ENCODE measurements around the gene PJVK. TPM values are rescaled to one million over a fixed set of nuclear protein-coding genes. Genes with fewer than 3 reads are reported as not detected.

PJVK gene
- total and polyA plus RNA-seq, 2 experiments from 2014 or later, result 1.6 to 2.1 TPM

- TF ChIP-seq ZNF462 (CRISPR knock-in tag; IDR thresholded peaks at IDR 0.05) (no peak), NANOG (IDR thresholded peaks at IDR 0.05; ENCODE audit: borderline replicate concordance) (no peak)
Measured at GRCh38 chr2:178404368-178404767, 46.8 kb upstream of the PJVK start (continued).

- no peaks in the 10 kb centered on the region for H3K9me3 Mint-ChIP-seq
- Histone ChIP-seq H3K36me3 (ENCODE audit: insufficient read depth) (no peaks in the 10 kb centered on the region), H3K79me2 (replicated peaks; ENCODE audit: insufficient read depth) (no peaks in the 10 kb centered on the region), H3K9me2 (ENCODE audit: insufficient read depth) (no peaks in the 10 kb centered on the region), H3K27me3 (ENCODE audit: insufficient read depth) (no peaks in the 10 kb centered on the region), H3K4me1 (ENCODE audit: insufficient read depth) (no peaks in the 10 kb centered on the region), H4K20me1 (replicated peaks; ENCODE audit: insufficient read depth) (no peaks in the 10 kb centered on the region), H3K4me2 (no peak overlapping the region), H2AFZ (no peak overlapping the region), H3F3A (replicated peaks; ENCODE audit: low read depth) (no peaks in the 10 kb centered on the region), H3K27ac (ENCODE audit: low read depth) (no peak overlapping the region), H3K4me3 (no peak overlapping the region)
- H3K36me3 Mint-ChIP-seq (ENCODE audit: low read depth), result no peaks in the 10 kb centered on the region
- DNase-seq (ENCODE audit: low spot score) (no peak), ATAC-seq (no peak)
- peaks cover 3% of the 10 kb centered on the region; the same call in 1 of the 3 replicates for H3K4me1 Mint-ChIP-seq
- H3K27me3 Mint-ChIP-seq (ENCODE audit: insufficient read depth, low read depth, poor library complexity), result peaks cover 10% of the 10 kb centered on the region
- H3K27ac Mint-ChIP-seq, result no peak overlapping the region
- H3K4me3 Mint-ChIP-seq, result no peak overlapping the region
- no peak for TF ChIP-seq CTCF (conservative IDR thresholded peaks at IDR 0.05; ENCODE audit: low read depth in 2 of 2)
- no peak for TF ChIP-seq REST (IDR thresholded peaks at IDR 0.05; ENCODE audit: unreplicated experiment)
Measured at GRCh38 chr2:178409261-178409660, 41.9 kb upstream of the PJVK start.

All from GM23338 (cell line).